PFSK-1 (cell line): ENCODE results near the gene CERS3.

ENCODE experiments used
- FOXP2 ChIP-seq: optimal IDR thresholded peaks from 2 replicates; pipeline ENCODE3; 2011; ENCODE audit warnings: borderline replicate concordance, control low read depth, inconsistent platforms; ENCODE audit not compliant: insufficient read depth; ENCODE audit errors: extremely low read length, extremely low read depth
- POLR2AphosphoS5 ChIP-seq: IDR thresholded peaks from 2 replicates; pipeline ENCODE4 v1.6.1; 2012; ENCODE audit warnings: low read depth, mild to moderate bottlenecking, control low read depth, low read length, moderate library complexity
- REST ChIP-seq, 2 experiments: IDR thresholded peaks; 2 replicates each; pipeline versions ENCODE4 v1.6.1 to v1.8.0; 2011 to 2012; ENCODE audit warnings: low read depth in 2 of 2, low read length in 2 of 2, control low read depth in 1 of 2, inconsistent platforms in 1 of 2, mild to moderate bottlenecking in 1 of 2, moderate library complexity in 1 of 2; ENCODE audit not compliant: insufficient read depth in 1 of 2
- SIN3A ChIP-seq: IDR thresholded peaks from 2 replicates; pipeline ENCODE4 v1.6.1; 2012; ENCODE audit warnings: mild to moderate bottlenecking, low read length, moderate library complexity, borderline replicate concordance; ENCODE audit not compliant: insufficient read depth
- TAF1 ChIP-seq: IDR thresholded peaks from 2 replicates; pipeline ENCODE4 v1.6.1; 2012; ENCODE audit warnings: low read length, control low read depth, borderline replicate concordance; ENCODE audit not compliant: insufficient read depth

DNA sequence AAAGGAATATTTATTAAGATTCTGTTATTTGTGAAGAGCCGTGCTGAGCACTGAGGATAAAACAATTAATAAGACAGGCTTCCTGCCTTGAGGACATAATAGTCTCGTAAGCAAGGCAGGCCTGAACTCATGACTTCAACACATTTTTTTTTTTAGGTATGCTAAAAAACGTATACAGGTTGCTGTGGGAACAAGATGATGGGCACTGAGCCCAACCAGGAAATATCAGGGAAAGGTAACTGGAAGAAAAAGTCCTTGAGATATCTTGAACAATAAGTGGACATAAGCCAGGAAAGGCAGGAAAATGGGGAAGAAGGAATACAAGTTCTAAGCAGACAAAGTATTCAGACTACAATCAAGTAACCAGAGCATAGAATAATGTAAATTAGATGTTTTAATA, 26.1 kb downstream of the CERS3 start:
- TF ChIP-seq SIN3A, result no peak
- TF ChIP-seq REST (IDR thresholded peaks at IDR 0.05; ENCODE audit: insufficient read depth in 1 of 2, low read depth in 2 of 2, low read length in 2 of 2), result no peak
- TF ChIP-seq POLR2AphosphoS5, result no peak
- TF ChIP-seq FOXP2, result no peak
- TF ChIP-seq TAF1, result no peak
